Measurements from ENCODE around the gene LCNL1. TPM values are rescaled to one million over a fixed set of nuclear protein-coding genes. Genes with fewer than 3 reads are reported as not detected.

LCNL1 gene
- total and polyA plus RNA-seq, 5 donors from 2014 or later, result not detected

GRCh38 chr9:137016436-137016835, 33.6 kb downstream of the LCNL1 start:
- Histone ChIP-seq H3K4me1 (ENCODE audit: control insufficient read depth, insufficient read depth, low read length, poor library complexity, severe bottlenecking) (no peaks in the 10 kb centered on the region), H3K27me3 (ENCODE audit: control insufficient read depth, insufficient read depth, low read length) (no peaks in the 10 kb centered on the region), H3K9me3 (ENCODE audit: control insufficient read depth in 2 of 2, low read length in 2 of 2) (no peaks in the 10 kb centered on the region), H3K27ac (ENCODE audit: insufficient read depth, low read length, poor library complexity, severe bottlenecking) (no peak overlapping the region), H3K36me3 (ENCODE audit: control insufficient read depth, insufficient read depth, low read length) (peaks cover 11% of the 10 kb centered on the region), H3K4me3 (ENCODE audit: low read depth, low read length) (no peak overlapping the region)
- Mint-ChIP-seq H3K27ac (no peak overlapping the region), H3K4me1 (peaks cover 0 to 5% (median 0%) of the 10 kb centered on the region in 4 donors), H3K4me3 (no peak overlapping the region), H3K27me3 (no peaks in the 10 kb centered on the region), H3K36me3 (peaks cover 4% of the 10 kb centered on the region), H3K9me3 (peaks cover 0 to 2% (median 0%) of the 10 kb centered on the region in 7 donors)
- ATAC-seq (ENCODE audit: low read depth in 2 of 2) (no peak), DNase-seq (no peak)

- ATAC-seq (ENCODE audit: low read depth in 2 of 2), result no peak
- H3K27ac ChIP-seq (ENCODE audit: insufficient read depth, low read length, poor library complexity, severe bottlenecking), result no peak overlapping the region
- H3K4me3 ChIP-seq (ENCODE audit: low read depth, low read length), result no peak overlapping the region
- H3K36me3 ChIP-seq (ENCODE audit: control insufficient read depth, insufficient read depth, low read length), result peaks cover 11% of the 10 kb centered on the region
- H3K27me3 ChIP-seq (ENCODE audit: control insufficient read depth, insufficient read depth, low read length), result no peaks in the 10 kb centered on the region
- Mint-ChIP-seq H3K4me1 (peaks cover 0 to 6% (median 0%) of the 10 kb centered on the region in 4 donors), H3K27me3 (no peaks in the 10 kb centered on the region), H3K36me3 (peaks cover 4% of the 10 kb centered on the region), H3K9me3 (peaks cover 0 to 2% (median 0%) of the 10 kb centered on the region in 7 donors), H3K27ac (no peak overlapping the region), H3K4me3 (peak overlapping the region in 1 of 4 donors; percentile 4)
- DNase-seq, result no peak
- H3K4me1 ChIP-seq (ENCODE audit: control insufficient read depth, insufficient read depth, low read length, poor library complexity, severe bottlenecking), result no peaks in the 10 kb centered on the region
- H3K9me3 ChIP-seq (ENCODE audit: control insufficient read depth in 2 of 2, low read length in 2 of 2), result no peaks in the 10 kb centered on the region
Measured at GRCh38 chr9:137017071-137017470, 34.3 kb downstream of the LCNL1 start.

- Mint-ChIP-seq H3K27me3 (no peaks in the 10 kb centered on the region), H3K4me1 (peaks cover 0 to 7% (median 0%) of the 10 kb centered on the region in 4 donors), H3K4me3 (no peak overlapping the region), H3K36me3 (peaks cover 4% of the 10 kb centered on the region), H3K27ac (no peak overlapping the region), H3K9me3 (peaks cover 0 to 2% (median 0%) of the 10 kb centered on the region in 7 donors)
- Histone ChIP-seq H3K4me1 (ENCODE audit: control insufficient read depth, insufficient read depth, low read length, poor library complexity, severe bottlenecking) (no peaks in the 10 kb centered on the region), H3K9me3 (ENCODE audit: control insufficient read depth in 2 of 2, low read length in 2 of 2) (no peaks in the 10 kb centered on the region), H3K4me3 (ENCODE audit: low read depth, low read length) (no peak overlapping the region), H3K36me3 (ENCODE audit: control insufficient read depth, insufficient read depth, low read length) (peaks cover 11% of the 10 kb centered on the region), H3K27me3 (ENCODE audit: control insufficient read depth, insufficient read depth, low read length) (no peaks in the 10 kb centered on the region), H3K27ac (ENCODE audit: insufficient read depth, low read length, poor library complexity, severe bottlenecking) (no peak overlapping the region)
- no peak for DNase-seq
- no peak for ATAC-seq (ENCODE audit: low read depth in 2 of 2)
Measured at GRCh38 chr9:137017791-137018497, 35.2 kb downstream of the LCNL1 start.

GRCh38 chr9:137018761-137019559, 36.2 kb downstream of the LCNL1 start:
- DNase-seq (no peak), ATAC-seq (ENCODE audit: low read depth in 2 of 2) (no peak)
- Mint-ChIP-seq H3K4me3 (no peak overlapping the region), H3K36me3 (peaks cover 4% of the 10 kb centered on the region), H3K9me3 (peaks cover 0 to 2% (median 0%) of the 10 kb centered on the region in 7 donors), H3K4me1 (peaks cover 0 to 7% (median 0%) of the 10 kb centered on the region in 4 donors), H3K27me3 (no peaks in the 10 kb centered on the region), H3K27ac (no peak overlapping the region)
- Histone ChIP-seq H3K27ac (ENCODE audit: insufficient read depth, low read length, poor library complexity, severe bottlenecking) (no peak overlapping the region), H3K4me1 (ENCODE audit: control insufficient read depth, insufficient read depth, low read length, poor library complexity, severe bottlenecking) (no peaks in the 10 kb centered on the region), H3K4me3 (ENCODE audit: low read depth, low read length) (no peak overlapping the region), H3K9me3 (ENCODE audit: control insufficient read depth in 2 of 2, low read length in 2 of 2) (no peaks in the 10 kb centered on the region), H3K27me3 (ENCODE audit: control insufficient read depth, insufficient read depth, low read length) (no peaks in the 10 kb centered on the region), H3K36me3 (ENCODE audit: control insufficient read depth, insufficient read depth, low read length) (peaks cover 8% of the 10 kb centered on the region)

- Mint-ChIP-seq H3K27ac (peak overlapping the region in 1 of 3 donors; percentile 36), H3K36me3 (peaks cover 4% of the 10 kb centered on the region), H3K4me1 (peaks cover 0 to 9% (median 0%) of the 10 kb centered on the region in 4 donors), H3K27me3 (no peaks in the 10 kb centered on the region), H3K4me3 (no peak overlapping the region), H3K9me3 (peaks cover 0 to 2% (median 0%) of the 10 kb centered on the region in 7 donors)
- no peak for ATAC-seq (ENCODE audit: low read depth in 2 of 2)
- H3K4me1 ChIP-seq (ENCODE audit: control insufficient read depth, insufficient read depth, low read length, poor library complexity, severe bottlenecking), result no peaks in the 10 kb centered on the region
- no peaks in the 10 kb centered on the region for H3K9me3 ChIP-seq (ENCODE audit: control insufficient read depth in 2 of 2, low read length in 2 of 2)
- no peak overlapping the region for H3K27ac ChIP-seq (ENCODE audit: insufficient read depth, low read length, poor library complexity, severe bottlenecking)
- H3K27me3 ChIP-seq (ENCODE audit: control insufficient read depth, insufficient read depth, low read length), result no peaks in the 10 kb centered on the region
- no peak for DNase-seq
- no peak overlapping the region for H3K4me3 ChIP-seq (ENCODE audit: low read depth, low read length)
- peaks cover 8% of the 10 kb centered on the region for H3K36me3 ChIP-seq (ENCODE audit: control insufficient read depth, insufficient read depth, low read length)
Measured at GRCh38 chr9:137019891-137020683, 37.3 kb downstream of the LCNL1 start.

GRCh38 chr9:137020771-137021567, 38.2 kb downstream of the LCNL1 start:
- DNase-seq, result no peak
- H3K4me3 Mint-ChIP-seq, result no peak overlapping the region
- Histone ChIP-seq H3K4me3 (ENCODE audit: low read depth, low read length) (no peak overlapping the region), H3K36me3 (ENCODE audit: control insufficient read depth, insufficient read depth, low read length) (peaks cover 3% of the 10 kb centered on the region), H3K27me3 (ENCODE audit: control insufficient read depth, insufficient read depth, low read length) (no peaks in the 10 kb centered on the region), H3K9me3 (ENCODE audit: control insufficient read depth in 2 of 2, low read length in 2 of 2) (no peaks in the 10 kb centered on the region), H3K4me1 (ENCODE audit: control insufficient read depth, insufficient read depth, low read length, poor library complexity, severe bottlenecking) (peaks cover 3% of the 10 kb centered on the region), H3K27ac (ENCODE audit: insufficient read depth, low read length, poor library complexity, severe bottlenecking) (no peak overlapping the region)
- H3K9me3 Mint-ChIP-seq, result peaks cover 0 to 2% (median 0%) of the 10 kb centered on the region in 7 donors
- no peak for ATAC-seq (ENCODE audit: low read depth in 2 of 2)
- H3K4me1 Mint-ChIP-seq, result peaks cover 0 to 9% (median 0%) of the 10 kb centered on the region in 4 donors
- H3K27me3 Mint-ChIP-seq, result no peaks in the 10 kb centered on the region
- H3K36me3 Mint-ChIP-seq, result peaks cover 4% of the 10 kb centered on the region
- no peak overlapping the region for H3K27ac Mint-ChIP-seq

- H3K27ac Mint-ChIP-seq, result no peak overlapping the region
- H3K9me3 Mint-ChIP-seq, result peaks cover 0 to 2% (median 0%) of the 10 kb centered on the region in 7 donors
- ATAC-seq (ENCODE audit: low read depth in 2 of 2), result peak in 1 of 2 donors; percentile 4
- Histone ChIP-seq H3K36me3 (ENCODE audit: control insufficient read depth, insufficient read depth, low read length) (no peaks in the 10 kb centered on the region), H3K9me3 (ENCODE audit: control insufficient read depth in 2 of 2, low read length in 2 of 2) (no peaks in the 10 kb centered on the region), H3K4me1 (ENCODE audit: control insufficient read depth, insufficient read depth, low read length, poor library complexity, severe bottlenecking) (peaks cover 8% of the 10 kb centered on the region), H3K27ac (ENCODE audit: insufficient read depth, low read length, poor library complexity, severe bottlenecking) (peak overlapping the region; percentile 55), H3K4me3 (ENCODE audit: low read depth, low read length) (no peak overlapping the region), H3K27me3 (ENCODE audit: control insufficient read depth, insufficient read depth, low read length) (no peaks in the 10 kb centered on the region)
- no peak overlapping the region for H3K4me3 Mint-ChIP-seq
- DNase-seq, result no peak
- H3K27me3 Mint-ChIP-seq, result no peaks in the 10 kb centered on the region
- peaks cover 4% of the 10 kb centered on the region for H3K36me3 Mint-ChIP-seq
- H3K4me1 Mint-ChIP-seq, result peaks cover 0 to 12% (median 2%) of the 10 kb centered on the region in 4 donors
Measured at GRCh38 chr9:137021568-137021978, 38.8 kb downstream of the LCNL1 start.
